ENCODE measurements around the gene NDUFS2.
"Not testable (repeated sequence)": the region's sequence is repeated elsewhere in the genome, so short reads cannot be mapped to it uniquely, and the experiment has no call there.

NDUFS2 gene

DNA sequence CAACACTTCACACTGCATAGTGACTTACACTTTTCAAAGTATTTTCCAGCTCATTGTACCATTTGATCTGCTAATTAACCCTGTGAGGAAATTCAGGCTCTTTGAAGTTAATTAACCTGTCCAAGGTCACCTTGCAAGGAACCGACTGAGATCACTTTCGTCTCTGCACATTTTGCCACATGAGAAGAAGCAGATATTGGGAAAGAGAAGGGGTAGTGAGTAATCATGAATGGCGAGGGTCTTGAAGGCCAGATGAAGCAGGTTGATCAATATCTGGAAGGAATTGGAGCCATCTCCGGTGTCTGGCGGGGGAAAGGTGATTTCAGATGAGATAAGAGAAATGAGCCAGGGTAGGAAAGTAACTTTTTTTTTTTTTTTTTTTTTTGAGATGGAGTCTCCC, 17.8 kb downstream of the NDUFS2 start:
- DNase-seq (ENCODE audit: low spot score), result no peak

DNA sequence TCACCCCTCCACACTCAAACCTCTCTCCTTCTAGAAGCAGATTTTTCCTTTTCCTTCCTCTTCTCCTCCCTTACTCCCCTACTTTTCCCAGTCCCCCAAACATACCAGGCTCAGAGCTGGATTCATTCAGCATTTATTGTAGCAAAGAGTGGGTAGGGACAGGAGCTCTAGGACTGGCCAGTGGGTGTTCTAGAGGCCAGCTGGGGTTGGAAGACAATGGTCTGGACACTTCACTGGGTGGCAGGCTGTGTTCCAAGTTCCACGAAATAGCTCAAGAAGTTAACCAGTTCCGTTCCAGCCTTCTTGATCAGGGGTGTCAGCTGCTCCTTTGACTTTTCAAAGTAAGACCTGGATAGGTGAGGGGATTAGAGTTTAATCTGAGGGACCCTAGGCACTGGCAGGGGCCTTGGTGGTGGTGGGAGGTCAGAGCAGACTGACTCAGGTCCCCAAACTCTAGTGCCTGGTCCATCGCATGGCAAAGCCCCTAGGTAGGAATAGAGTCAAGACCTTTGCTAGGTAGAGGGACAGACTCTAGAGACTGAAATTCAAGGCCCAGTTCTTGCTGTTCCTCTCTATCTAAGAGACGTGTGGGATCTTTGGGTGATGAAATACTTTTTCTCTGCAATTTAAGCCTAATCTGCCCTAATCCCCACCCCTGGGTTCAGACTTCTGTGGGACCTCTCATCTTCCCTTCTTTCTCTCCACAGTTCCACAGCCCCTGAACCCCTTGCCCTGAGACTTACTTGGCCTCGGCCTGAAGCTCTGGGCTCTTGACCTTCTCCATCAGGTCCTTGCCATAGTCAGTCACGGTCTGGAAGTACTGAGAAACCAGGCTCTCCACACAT, 20.2 kb downstream of the NDUFS2 start:
- DNase-seq (ENCODE audit: low spot score), result no peak

DNA sequence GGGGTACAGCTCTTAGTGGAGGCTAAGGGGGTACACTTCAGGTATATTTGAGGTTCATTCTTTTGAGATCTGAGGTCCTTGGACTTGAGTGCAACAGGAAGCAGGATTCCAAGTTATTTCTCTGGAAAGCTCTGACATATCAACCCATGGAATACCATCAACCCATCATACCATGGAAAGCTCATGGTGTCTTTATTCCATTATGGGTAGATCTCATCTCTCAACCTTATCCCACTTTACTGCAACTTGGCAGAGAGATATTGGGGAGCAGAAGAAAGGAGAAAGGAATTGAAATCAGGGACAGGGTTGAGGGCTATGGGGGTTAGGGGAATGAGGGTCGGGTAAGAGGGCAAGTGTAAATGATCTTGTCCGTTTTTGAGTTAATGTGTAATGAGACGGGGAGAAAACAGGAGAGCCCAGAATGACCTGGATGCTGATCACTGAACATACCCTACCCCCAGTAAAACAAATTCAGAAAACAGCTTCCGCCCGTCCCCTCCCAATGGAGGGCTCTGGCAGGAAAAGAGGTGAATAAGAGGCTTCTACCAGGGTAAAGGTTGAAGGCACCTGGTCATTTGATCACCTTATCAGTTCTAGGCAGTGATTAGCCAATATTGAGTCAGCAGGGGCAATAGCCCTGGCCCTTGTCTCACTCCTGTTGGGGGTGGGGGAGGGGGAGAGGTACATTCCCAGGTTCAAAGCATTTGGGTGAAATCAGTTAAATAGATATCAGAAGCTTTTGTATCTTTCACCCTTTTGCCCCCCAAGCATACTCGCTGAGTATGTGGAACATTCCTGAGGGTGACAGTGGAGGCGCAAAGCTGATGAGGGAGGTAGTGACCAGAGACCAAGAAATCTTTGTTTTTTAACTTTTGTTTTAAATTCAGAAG, 21.9 kb downstream of the NDUFS2 start:
- no peak for DNase-seq (ENCODE audit: low spot score)

DNA sequence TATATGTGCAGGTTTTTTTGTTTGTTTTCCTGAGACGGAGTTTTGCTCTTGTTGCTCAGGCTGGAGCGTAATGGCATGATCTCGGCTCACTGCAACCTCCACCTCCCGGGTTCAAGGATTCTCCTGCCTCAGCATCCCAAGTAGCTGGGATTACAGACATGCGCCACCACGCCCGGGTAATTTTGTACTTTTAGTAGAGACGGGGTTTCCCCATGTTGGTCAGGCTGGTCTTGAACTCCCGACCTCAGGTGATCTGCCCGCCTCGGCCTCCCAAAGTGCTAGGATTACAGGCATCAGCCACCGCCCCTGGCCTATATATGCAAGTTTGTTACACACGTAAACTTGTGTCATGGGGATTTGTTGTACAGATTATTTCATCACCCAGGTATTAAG, 22.5 kb downstream of the NDUFS2 start:
- DNase-seq (ENCODE audit: low spot score), result not testable (repeated sequence)

DNA sequence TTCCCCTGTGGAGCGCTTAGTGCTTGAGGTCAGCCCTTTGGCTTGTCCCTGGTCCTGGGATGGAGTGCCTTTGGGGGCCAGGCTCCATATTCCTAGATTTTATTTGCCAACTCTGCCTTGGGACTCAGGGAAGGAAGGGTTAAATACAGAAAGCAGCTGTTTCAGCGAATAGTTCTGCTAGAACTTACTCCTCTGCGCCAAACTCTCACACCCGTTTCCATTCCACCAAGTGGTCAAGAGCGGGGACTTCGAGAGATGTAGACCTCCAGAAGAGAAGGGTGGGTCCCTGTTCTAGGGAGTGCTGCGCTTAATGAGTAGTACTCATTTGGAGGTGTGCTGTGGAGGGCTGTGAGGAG, 23.0 kb downstream of the NDUFS2 start:
- no peak for DNase-seq (ENCODE audit: low spot score)

DNA sequence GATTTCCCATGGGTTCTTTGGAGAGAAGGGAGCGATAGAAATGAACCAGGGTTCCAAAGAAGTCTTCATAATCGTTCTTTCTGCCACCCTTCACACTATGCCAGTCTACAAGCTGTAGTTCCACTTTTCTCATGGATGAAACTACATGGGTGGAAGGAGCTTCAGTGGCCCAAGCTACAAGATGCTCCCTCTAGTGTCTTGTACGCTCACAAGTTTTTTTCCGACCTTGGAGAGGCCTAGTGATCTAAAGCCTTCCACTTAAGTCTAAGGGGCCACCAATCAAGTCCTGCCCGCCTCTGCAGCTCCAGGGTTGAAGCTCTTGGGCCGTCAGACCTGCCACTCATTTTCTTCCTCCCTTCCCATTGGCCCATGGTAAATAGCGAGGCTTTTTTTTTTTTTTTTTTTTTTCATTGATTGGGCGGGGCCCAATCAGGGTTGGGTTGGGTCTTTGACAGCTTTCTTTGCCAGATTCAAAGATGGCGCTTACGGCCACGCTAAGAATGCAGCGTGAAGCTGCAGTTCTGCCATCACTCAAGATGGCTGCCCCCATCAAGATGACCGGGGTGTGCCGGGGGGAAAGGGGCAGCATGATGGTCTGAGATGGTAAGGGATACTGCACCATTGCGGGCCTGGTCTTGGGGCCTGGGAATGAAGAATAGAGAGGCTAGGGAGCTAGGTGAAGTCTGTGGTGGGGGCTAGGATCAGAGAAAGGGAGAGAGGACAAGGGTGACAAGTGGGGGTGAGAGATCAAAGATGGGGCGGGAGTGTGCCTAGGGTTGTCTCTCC, 23.6 kb downstream of the NDUFS2 start, which contains the start of gene TOMM40L:
Gene TOMM40L, plus strand, starts transcription at position 527 of the 786 bp plus-strand sequence. CDS start 430 bp downstream, outside the sequence.
- peak; percentile 99 for DNase-seq (ENCODE audit: low spot score)

DNA sequence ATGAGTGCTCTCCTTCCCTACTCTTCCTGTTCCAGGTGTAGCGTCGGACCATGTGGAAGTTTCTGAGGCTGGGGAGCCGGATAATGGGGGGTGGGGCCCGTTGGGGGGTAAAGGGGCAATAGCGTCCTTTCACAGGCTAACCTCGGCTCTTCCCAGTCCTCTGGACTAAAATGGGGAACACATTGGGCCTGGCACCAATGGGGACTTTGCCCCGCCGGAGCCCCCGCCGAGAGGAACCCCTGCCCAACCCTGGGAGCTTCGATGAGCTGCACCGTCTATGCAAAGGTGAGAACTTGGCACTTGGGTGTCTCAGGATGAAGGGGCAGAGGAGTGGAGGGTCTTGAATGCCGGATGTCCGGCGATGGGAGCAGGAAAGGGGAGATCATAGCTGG, 24.1 kb downstream of the NDUFS2 start:
- DNase-seq (ENCODE audit: low spot score), result peak; percentile 14

DNA sequence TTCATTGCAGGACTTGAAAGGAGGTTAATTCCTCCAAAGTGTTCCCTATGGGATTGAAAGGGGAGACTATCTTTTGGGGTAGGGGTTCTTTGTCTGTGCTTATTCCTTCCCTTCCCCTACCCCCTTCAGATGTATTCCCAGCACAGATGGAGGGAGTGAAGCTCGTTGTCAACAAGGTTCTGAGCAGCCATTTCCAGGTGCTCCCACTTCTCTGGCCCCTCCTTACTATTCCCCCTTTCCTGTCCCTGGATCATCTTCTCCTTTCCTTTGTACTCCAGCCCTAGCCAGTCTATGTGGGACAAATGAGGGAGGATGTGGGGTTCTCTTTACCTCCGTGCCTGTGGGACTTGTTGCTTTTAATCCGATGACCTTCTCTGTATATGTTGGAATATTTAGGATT, 24.6 kb downstream of the NDUFS2 start:
- DNase-seq (ENCODE audit: low spot score), result no peak

DNA sequence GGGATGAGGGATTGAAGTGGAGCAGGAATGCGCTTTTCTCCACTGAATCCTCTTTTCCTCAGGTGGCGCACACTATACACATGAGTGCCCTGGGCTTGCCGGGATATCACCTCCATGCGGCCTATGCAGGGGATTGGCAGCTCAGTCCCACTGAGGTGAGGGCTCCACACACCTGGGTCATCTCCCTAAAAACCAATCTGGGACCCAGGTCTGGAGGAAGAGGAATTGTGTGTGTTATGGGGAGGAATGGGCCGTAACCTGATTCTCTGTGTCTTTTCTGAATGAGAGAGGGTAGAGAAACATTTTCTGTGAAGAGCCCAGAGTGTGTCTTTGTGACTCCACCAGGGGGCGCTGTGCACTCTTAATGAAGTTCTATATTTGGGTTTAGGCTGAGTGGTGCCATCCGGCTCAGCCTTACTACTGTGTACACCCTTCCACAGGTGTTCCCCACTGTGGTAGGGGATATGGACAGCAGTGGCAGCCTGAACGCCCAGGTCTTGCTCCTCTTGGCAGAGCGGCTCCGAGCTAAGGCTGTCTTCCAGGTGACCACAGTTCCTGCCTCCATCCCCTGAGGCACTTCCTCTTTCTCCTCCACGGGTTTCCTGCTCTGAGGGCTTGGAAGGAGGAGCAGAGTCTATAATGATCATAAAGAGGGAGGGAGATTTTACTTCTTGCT, 25.2 kb downstream of the NDUFS2 start:
- DNase-seq (ENCODE audit: low spot score), result peak; percentile 75

DNA sequence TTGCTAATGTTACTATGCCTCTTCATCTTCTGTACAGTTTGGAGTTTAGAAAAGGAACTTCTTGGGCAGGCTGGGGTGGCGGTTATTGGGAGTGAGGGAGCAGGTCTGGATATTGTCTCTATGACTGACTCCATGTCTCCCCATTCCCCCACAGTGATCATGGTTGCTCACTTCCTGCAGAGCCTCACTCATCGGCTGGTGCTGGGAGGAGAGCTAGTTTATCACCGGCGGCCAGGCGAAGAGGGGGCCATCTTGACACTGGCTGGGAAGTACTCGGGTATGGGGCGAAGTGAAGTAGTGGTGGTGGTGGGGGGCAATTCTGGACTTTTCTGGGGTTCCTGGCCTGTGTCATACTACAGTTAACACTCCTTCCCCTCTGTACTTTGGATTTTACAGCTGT, 25.9 kb downstream of the NDUFS2 start:
- no peak for DNase-seq (ENCODE audit: low spot score)

DNA sequence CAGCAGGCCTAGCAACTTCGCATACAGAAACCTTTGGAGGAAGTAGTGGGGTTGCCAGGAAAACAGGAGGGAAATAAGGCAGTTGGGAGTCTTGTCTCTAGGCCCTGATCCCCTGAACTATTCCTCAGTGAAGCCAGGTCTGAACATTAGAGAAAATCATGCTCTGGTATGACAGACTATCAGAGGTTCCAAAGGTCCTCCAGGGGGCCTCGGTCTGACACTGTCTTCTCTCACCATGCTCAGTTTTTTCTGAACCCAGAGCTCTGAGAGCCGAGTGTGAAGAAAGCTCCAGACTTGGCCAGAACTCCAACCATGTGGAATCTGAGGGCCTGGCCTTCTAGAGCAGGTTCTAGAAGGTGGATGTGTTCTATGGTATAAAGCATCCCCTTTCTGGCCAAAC, 27.7 kb downstream of the NDUFS2 start:
- no peak for DNase-seq (ENCODE audit: low spot score)

DNA sequence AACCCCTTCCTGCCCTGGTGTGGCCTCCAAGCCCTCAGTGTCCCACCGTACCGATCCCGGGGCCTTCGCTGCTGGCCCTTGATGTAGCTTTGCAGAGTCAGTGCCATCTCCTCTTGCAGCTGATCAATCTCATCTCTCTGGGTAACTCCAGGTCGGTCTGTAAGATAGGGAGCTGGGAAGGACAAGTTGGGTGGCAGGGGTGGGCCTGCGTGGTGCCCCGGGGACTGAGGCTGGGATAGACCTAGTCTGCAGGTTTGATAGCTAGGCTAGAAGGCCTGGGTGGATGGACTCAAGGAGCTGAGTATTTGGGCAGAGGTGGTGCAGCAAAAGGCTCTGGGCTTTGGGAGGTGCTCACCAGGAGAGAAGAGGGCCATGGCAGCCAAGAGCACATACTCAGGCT, 28.6 kb downstream of the NDUFS2 start:
- no peak for DNase-seq (ENCODE audit: low spot score)

DNA sequence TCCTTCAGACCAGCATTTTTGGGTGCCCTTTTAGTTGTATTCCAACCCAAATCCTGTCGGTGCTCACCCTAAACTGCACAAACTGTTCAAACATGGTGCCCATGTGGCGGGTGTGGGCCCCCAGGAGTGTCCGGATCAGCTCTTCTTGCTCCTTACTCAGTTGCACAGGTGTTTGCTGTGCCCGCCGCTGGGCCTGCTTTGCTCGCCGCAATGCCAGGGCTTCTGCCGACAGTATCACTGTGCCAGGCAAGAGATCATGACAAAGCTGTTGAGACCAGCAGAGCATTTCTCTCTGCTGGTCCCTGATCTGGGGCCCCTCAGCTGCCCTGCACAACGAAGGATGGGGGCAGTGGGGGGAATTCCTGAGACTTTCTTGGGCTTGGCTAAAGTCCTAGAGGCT, 30.9 kb downstream of the NDUFS2 start:
- DNase-seq (ENCODE audit: low spot score), result no peak

DNA sequence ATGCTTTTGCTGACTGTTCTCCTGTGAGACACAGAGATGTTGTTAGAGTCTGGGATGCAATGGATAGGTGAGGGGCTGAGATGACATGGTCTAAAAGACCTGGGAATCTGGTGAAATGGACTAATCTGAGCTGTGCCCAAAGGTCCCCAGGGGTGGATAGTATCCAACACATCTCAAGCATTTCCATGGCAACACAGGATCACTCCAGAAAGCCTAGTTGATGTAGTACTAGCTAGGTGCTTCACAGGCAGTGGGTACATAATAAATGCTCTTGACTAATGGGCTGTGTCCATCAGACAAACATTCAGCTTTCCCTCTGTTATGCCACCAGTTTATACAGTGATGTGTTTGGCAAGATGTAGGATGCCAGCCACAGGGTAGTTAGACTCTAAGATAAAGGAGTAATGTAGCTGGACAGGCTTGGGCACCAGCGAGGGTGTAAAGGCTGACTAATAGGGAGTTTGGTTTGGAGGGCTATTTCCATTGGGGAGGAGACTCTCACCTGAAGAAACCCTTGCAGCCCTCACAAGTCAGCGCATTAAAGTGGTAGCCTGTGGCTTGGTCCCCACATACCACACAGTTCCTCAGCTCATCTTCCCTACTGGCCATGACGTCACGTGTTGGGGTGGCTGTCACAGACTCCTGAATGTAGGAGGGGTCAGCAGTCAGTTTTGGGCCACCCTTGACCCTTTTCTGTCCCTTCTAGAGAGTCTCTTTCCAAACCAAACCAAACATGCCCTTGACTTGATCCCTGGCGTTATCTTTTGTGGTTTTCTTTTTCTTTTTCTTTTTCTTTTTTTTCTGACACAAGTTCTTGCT, 34.0 kb downstream of the NDUFS2 start:
- DNase-seq (ENCODE audit: low spot score), result no peak

DNA sequence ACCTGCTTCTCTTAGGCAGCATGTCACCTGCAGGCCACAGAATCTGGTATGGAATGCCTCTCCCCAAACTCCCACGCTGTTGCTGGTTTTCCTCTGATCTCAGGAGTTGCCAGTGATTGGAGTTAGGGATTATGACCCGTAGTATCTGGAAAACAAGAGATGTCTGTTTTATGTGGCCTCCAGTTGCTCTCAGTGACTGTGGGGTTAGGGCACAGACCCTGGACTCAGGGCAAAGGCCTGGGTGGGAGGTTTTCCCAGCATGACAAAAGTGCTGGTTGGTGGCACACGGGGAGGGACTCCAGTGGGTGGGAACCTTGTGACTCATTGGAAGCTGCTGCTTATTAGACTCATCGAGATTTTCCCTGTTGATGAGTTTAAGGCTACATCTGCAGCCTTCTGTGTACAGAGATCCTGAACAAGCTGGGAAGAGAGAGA, 35.9 kb downstream of the NDUFS2 start, which contains the start of gene NR1I3:
Gene NR1I3, minus strand, starts transcription at position 165 of the 435 bp plus-strand sequence. CDS start 1,638 bp downstream, outside the sequence.
- DNase-seq (ENCODE audit: low spot score), result no peak

DNA sequence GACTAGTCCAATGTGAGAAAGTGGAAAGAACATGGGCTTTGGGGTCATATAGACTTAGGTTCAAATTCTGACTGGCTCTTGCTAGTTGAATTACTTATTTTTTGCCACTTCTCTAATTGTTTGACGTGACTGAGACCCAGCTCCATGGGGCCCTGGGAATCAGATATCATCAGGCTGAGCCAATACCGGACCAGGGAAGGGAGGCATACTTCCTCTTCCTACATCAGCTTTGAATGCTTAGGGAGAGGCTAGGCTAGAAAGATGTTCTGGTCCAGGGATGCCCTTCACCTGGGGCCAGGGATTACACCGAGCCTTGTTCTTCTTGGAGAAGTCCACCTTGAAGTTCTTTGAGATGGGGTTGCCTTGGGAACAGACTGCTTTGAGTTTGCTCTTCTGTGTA, 39.5 kb downstream of the NDUFS2 start:
- DNase-seq (ENCODE audit: low spot score), result no peak

DNA sequence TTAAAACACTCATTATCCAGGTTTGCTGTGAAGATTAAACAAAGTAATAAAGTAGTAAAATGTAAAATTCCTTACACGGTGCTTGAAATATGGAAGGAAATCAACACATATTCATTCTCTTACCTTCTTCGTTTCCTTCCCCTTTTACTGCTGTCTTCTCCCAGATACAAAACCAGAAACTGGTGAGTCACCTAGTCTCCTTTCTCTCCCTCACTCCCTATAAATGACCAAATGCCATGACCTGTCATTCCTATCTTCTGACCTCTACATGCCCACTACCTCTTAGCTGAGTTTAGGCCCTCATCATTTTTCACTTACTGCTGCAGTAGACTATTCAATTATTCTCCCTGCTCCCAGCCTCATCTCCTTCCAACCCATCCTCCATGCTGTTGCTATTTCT, 40.1 kb downstream of the NDUFS2 start:
- DNase-seq (ENCODE audit: low spot score), result no peak

DNA sequence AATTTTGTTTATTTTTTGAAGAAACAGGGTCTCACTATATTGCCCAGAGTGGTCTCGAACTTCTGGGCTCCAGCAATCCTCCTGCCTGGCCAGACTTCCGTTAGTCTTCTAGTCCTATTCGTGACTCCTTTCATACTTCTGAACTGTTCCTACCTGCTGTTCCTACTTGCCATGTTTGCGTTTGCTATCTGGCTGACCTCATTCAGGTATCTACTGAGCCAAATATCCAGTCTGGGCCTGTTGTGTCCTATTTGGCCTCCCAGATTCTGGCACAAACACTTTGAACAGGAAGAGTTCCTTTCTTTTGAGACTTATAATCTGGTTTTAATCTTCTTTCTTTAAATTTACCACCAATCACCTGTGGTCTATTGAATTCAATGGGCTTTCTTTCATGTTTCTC, 42.7 kb downstream of the NDUFS2 start:
- no peak for DNase-seq (ENCODE audit: low spot score)

DNA sequence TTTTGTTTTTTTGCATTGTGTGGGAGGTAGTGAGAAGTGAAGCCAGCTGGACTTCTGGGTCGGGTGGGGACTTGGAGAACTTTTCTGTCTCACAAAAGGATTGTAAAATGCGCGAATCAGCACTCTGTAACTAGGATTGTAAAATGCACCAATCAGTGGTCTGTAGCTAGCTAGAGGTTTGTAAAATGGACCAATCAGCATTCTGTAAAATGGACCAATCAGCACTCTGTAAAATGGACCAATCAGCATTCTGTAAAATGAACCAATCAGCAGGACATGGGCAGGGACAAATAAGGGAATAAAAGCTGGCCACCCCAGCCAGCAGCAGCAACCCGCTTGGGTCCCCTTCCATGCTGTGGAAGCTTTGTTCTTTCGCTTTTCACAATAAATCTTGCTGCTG, 47.9 kb downstream of the NDUFS2 start:
- DNase-seq (ENCODE audit: low spot score), result not testable (repeated sequence)

DNA sequence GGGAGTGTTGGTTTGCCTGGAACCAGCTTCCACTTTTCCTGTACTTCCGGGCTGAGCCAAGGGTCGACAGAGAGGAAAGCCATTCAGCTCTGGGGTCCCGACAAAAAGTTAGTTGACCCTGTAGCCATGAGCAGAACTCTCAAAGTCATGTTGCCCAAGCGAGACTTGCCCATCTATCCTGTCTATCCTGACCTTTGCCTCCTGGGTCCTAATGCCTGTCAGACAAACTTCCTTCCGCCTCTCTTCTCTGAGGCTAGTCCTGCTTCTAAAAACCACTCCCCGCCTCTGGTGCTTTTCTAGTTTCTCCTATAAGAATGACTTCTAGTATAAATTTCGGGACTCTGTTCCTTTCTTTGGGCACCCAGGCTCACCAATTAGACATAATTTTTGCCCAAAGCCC, 48.7 kb downstream of the NDUFS2 start:
- DNase-seq (ENCODE audit: low spot score), result no peak

DNA sequence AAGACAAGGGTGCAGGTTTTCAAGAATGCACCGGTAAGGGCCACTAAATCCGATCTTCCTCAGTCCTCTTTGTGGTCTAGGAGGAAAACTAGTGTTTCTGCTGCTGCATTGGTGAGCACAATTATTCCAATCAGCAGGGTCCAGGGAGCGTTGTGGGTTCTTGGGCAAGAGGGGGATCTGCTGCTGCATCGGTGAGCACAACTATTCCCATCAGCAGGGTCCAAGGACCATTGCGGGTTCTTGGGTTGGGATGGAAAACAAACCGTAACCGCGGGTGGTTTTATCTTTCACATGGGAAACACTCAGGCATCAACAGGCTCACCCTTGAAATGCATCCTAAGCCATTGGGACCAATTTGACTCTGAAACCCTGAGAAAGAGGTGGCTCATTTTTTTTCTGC, 49.4 kb downstream of the NDUFS2 start:
- no peak for DNase-seq (ENCODE audit: low spot score)
